H1 (cell line): ENCODE results near the gene PARD3. TPM values are rescaled to one million over a fixed set of nuclear protein-coding genes. Genes with fewer than 3 reads are reported as not detected.

ENCODE experiments used
- CTCF ChIA-PET: fragments of 300-600 bp; sonication (Branson Sonifier 250); formaldehyde crosslinking; loops from one replicate; lab custom pipeline; 2021; ENCODE audit not compliant: partially characterized antibody; lab: Charles Lee
- POLR2A ChIA-PET: fragments of 300-600 bp; sonication (Branson Sonifier 250); formaldehyde crosslinking; loops from one replicate; lab custom pipeline; 2021; ENCODE audit warnings: inconsistent platforms; ENCODE audit not compliant: partially characterized antibody; lab: Charles Lee
- DNase-seq, 2 experiments: peaks; one replicate each; pipeline versions ENCODE4 v3.0.0 to v3.0.0-alpha.2; 2010 to 2022; ENCODE audit warnings: low spot score in 2 of 2, low read depth in 1 of 2, mixed read lengths in 1 of 2
- FAIRE-seq: peaks from 2 replicates; lab custom pipeline; 2011; peaks lifted over from hg19 to GRCh38; lab: Jason Lieb, UNC
- H2AFZ ChIP-seq: 2 replicates; pipeline ENCODE4 v1.8.1; 2012; ENCODE audit warnings: low read length, inconsistent platforms
- H2AK5ac ChIP-seq: 2 replicates; pipeline ENCODE4 v1.6.1; 2013; ENCODE audit warnings: low read depth, low read length
- H2BK120ac ChIP-seq: replicated peaks from 2 replicates; pipeline ENCODE3; 2013; ENCODE audit warnings: low read depth, low read length, inconsistent platforms
- H2BK12ac ChIP-seq: 2 replicates; pipeline ENCODE4 v1.6.1; 2013; ENCODE audit warnings: low read depth, low read length
- H2BK15ac ChIP-seq: 2 replicates; pipeline ENCODE4 v1.6.1; 2013; ENCODE audit warnings: low read length
- H2BK20ac ChIP-seq: 2 replicates; pipeline ENCODE4 v1.6.1; 2013; ENCODE audit warnings: low read length
- H2BK5ac ChIP-seq: 2 replicates; pipeline ENCODE4 v1.6.1; 2013; ENCODE audit warnings: low read depth, low read length
- H3K14ac ChIP-seq: 2 replicates; pipeline ENCODE4 v1.6.1; 2013; ENCODE audit warnings: inconsistent platforms; ENCODE audit not compliant: insufficient read length
- H3K18ac ChIP-seq: 2 replicates; pipeline ENCODE4 v1.6.1; 2013; ENCODE audit warnings: low read length; ENCODE audit errors: extremely low read depth
- H3K23ac ChIP-seq: 2 replicates; pipeline ENCODE4 v1.6.1; 2013; ENCODE audit warnings: inconsistent platforms; ENCODE audit not compliant: insufficient read length
- H3K23me2 ChIP-seq: 2 replicates; pipeline ENCODE4 v1.6.1; 2013; ENCODE audit warnings: low read depth, low read length
- H3K27ac ChIP-seq: 2 replicates; pipeline ENCODE4 v1.6.1; 2011; ENCODE audit warnings: low read depth, low read length, inconsistent platforms
- H3K27me3 ChIP-seq, 4 experiments: replicated peaks in 1 of 4; 1 replicate in 1 of 4; 2 replicates in 3 of 4; pipeline versions ENCODE4 v1.6.1 to v1.8.1; 2011 to 2013; ENCODE audit warnings: low read length in 3 of 4, mild to moderate bottlenecking in 3 of 4, inconsistent platforms in 2 of 4, mixed read lengths in 2 of 4, moderate library complexity in 1 of 4; ENCODE audit not compliant: control insufficient read depth in 3 of 4, insufficient read depth in 3 of 4; ENCODE audit errors: extremely low read depth in 1 of 4
- H3K36me3 ChIP-seq, 4 experiments: 2 replicates each; pipeline versions ENCODE4 v1.6.1 to v1.8.1; 2011 to 2013; ENCODE audit warnings: mild to moderate bottlenecking in 4 of 4, low read length in 3 of 4, moderate library complexity in 2 of 4, control low read depth in 1 of 4, inconsistent platforms in 1 of 4; ENCODE audit not compliant: insufficient read depth in 4 of 4, control insufficient read depth in 2 of 4
- H3K4ac ChIP-seq: replicated peaks from 2 replicates; pipeline ENCODE3; 2013; ENCODE audit warnings: low read length, low read depth, mixed read lengths, inconsistent platforms; ENCODE audit not compliant: insufficient read length
- H3K4me1 ChIP-seq, 4 experiments: replicated peaks in 1 of 4; 1 replicate in 1 of 4; 2 replicates in 3 of 4; pipeline versions ENCODE4 v1.6.1 to v1.8.1; 2011 to 2013; ENCODE audit warnings: low read length in 3 of 4, inconsistent platforms in 2 of 4, mixed read lengths in 1 of 4; ENCODE audit not compliant: insufficient read depth in 4 of 4, control insufficient read depth in 3 of 4
- H3K4me2 ChIP-seq, 2 experiments: 2 replicates each; pipeline versions ENCODE4 v1.6.1 to v1.8.1; 2011 to 2013; ENCODE audit warnings: low read depth in 2 of 2, low read length in 2 of 2, control low read depth in 1 of 2, inconsistent platforms in 1 of 2, mild to moderate bottlenecking in 1 of 2; ENCODE audit not compliant: insufficient read depth in 1 of 2
- H3K4me3 ChIP-seq, 4 experiments: fragments of 200-600, 300-600 bp in 1 of 4; sonication (generic), shearing (Covaris generic), sonication (Bioruptor Twin) in 1 of 4; 2 replicates each; pipeline versions ENCODE4 v1.5.1 to v1.8.1; 2011 to 2016; ENCODE audit warnings: low read length in 4 of 4, low read depth in 3 of 4, control low read depth in 2 of 4, inconsistent platforms in 2 of 4, mild to moderate bottlenecking in 2 of 4, mixed read lengths in 1 of 4, moderate library complexity in 1 of 4; ENCODE audit not compliant: insufficient read depth in 2 of 4; ENCODE audit errors: extremely low read depth in 1 of 4
- H3K56ac ChIP-seq: replicated peaks from 2 replicates; pipeline ENCODE3; 2013; ENCODE audit warnings: low read depth, mild to moderate bottlenecking, mixed read lengths, low read length, inconsistent platforms; ENCODE audit not compliant: insufficient read length
- H3K79me1 ChIP-seq: 2 replicates; pipeline ENCODE4 v1.6.1; 2013; ENCODE audit warnings: low read depth, low read length, control low read depth
- H3K79me2 ChIP-seq, 2 experiments: 2 replicates each; pipeline versions ENCODE4 v1.6.1 to v1.8.1; 2012 to 2013; ENCODE audit warnings: low read length in 2 of 2, mild to moderate bottlenecking in 2 of 2, inconsistent platforms in 1 of 2; ENCODE audit not compliant: insufficient read depth in 2 of 2, control insufficient read depth in 1 of 2
- H3K9ac ChIP-seq, 4 experiments: replicated peaks in 1 of 4; 1 replicate in 1 of 4; 2 replicates in 3 of 4; pipeline versions ENCODE4 v1.6.1 to v1.8.1; 2011 to 2013; ENCODE audit warnings: low read depth in 3 of 4, low read length in 3 of 4, control low read depth in 2 of 4, mild to moderate bottlenecking in 2 of 4, moderate library complexity in 2 of 4, inconsistent platforms in 1 of 4; ENCODE audit errors: extremely low read depth in 1 of 4
- H3K9me3 ChIP-seq, 2 experiments: 2 replicates each; pipeline versions ENCODE4 v1.6.1 to v1.8.1; 2012 to 2013; ENCODE audit warnings: mild to moderate bottlenecking in 2 of 2, moderate library complexity in 2 of 2, control low read depth in 1 of 2, inconsistent platforms in 1 of 2, low read depth in 1 of 2, low read length in 1 of 2, mixed read lengths in 1 of 2; ENCODE audit not compliant: insufficient read depth in 2 of 2
- H4K20me1 ChIP-seq, 2 experiments: replicated peaks in 1 of 2; 2 replicates each; pipeline versions ENCODE3 to v1.8.1; 2011 to 2013; ENCODE audit warnings: inconsistent platforms in 2 of 2, low read length in 2 of 2, mild to moderate bottlenecking in 1 of 2; ENCODE audit not compliant: insufficient read depth in 2 of 2, control insufficient read depth in 1 of 2
- H4K5ac ChIP-seq: 2 replicates; pipeline ENCODE4 v1.6.1; 2013; ENCODE audit warnings: low read length, low read depth, mixed read lengths, inconsistent platforms; ENCODE audit not compliant: insufficient read length
- H4K8ac ChIP-seq: 2 replicates; pipeline ENCODE4 v1.8.0; 2013; ENCODE audit warnings: mild to moderate bottlenecking, moderate library complexity, low read length, inconsistent platforms; ENCODE audit not compliant: insufficient read depth; ENCODE audit errors: extremely low read depth
- H4K91ac ChIP-seq: replicated peaks from 2 replicates; pipeline ENCODE3; 2013; ENCODE audit warnings: low read length, mixed read lengths, inconsistent platforms; ENCODE audit not compliant: insufficient read length
- BACH1 ChIP-seq: IDR thresholded peaks from 2 replicates; pipeline ENCODE4 v1.6.1; 2012; ENCODE audit warnings: low read length, improper control_type of control experiment
- CBX8 ChIP-seq: fragments of 300-800, 300-1000 bp; sonication (generic); IDR thresholded peaks from 2 replicates; pipeline ENCODE4 v1.7.1; 2016; ENCODE audit warnings: low read depth, low read length, borderline replicate concordance
- EZH2 ChIP-seq: fragments of 200-600 bp; sonication (generic); IDR thresholded peaks from 2 replicates; pipeline ENCODE4 v1.7.1; 2012; ENCODE audit warnings: low read depth, mild to moderate bottlenecking, moderate library complexity, low read length, inconsistent platforms; ENCODE audit not compliant: severe bottlenecking
- MAX ChIP-seq: IDR thresholded peaks from 2 replicates; pipeline ENCODE4 v1.6.1; 2012; ENCODE audit warnings: inconsistent platforms
- NANOG ChIP-seq: IDR thresholded peaks from 2 replicates; pipeline ENCODE4 v1.6.1; 2011; ENCODE audit warnings: low read length, low read depth, mild to moderate bottlenecking, inconsistent platforms; ENCODE audit not compliant: insufficient read depth, poor library complexity, severe bottlenecking
- NRF1 ChIP-seq: IDR thresholded peaks from 2 replicates; pipeline ENCODE4 v1.6.1; 2011; ENCODE audit warnings: mild to moderate bottlenecking, low read depth, low read length, improper control_type of control experiment
- POLR2AphosphoS5 ChIP-seq: IDR thresholded peaks from 2 replicates; pipeline ENCODE4 v1.6.1; 2011; ENCODE audit warnings: low read depth, low read length
- SP2 ChIP-seq: IDR thresholded peaks from 2 replicates; pipeline ENCODE4 v1.6.1; 2012; ENCODE audit warnings: mild to moderate bottlenecking, low read length, inconsistent platforms
- TAF7 ChIP-seq: optimal IDR thresholded peaks from 2 replicates; pipeline ENCODE3; 2011; ENCODE audit warnings: low read depth, mild to moderate bottlenecking, inconsistent platforms, low read length, moderate library complexity, borderline replicate concordance
- WGBS, 2 experiments: shearing (Covaris generic) in 1 of 2; methylation state at CpG; one replicate each; pipeline versions ENCODE4 v1.1.6 to v1.1.7; 2013 to 2015; ENCODE audit warnings: low lambda C conversion rate in 2 of 2, mixed read lengths in 2 of 2, inconsistent platforms in 1 of 2, low coverage in 1 of 2, missing lambda C conversion rate in 1 of 2; ENCODE audit not compliant: insufficient replicate concordance in 2 of 2, insufficient coverage in 1 of 2, insufficient read length in 1 of 2; ENCODE audit errors: extremely low coverage in 1 of 2, missing lambda C conversion rate in 1 of 2; 5-methylcytosine and 5-hydroxymethylcytosine counted together
- polyA plus RNA-seq, 7 experiments: library from polyadenylated mRNA; depleted of rRNA in 3 of 7; stranded (reverse) in 5 of 7; unstranded in 2 of 7; fragments of >200 nt in 5 of 7; fragments of 200-250 nt in 2 of 7; gene quantifications; 1 replicate in 5 of 7; 2 replicates in 1 of 7; 4 replicates in 1 of 7; pipeline versions ENCODE4 v1.2.1 to v1.2.3, GENCODE V29; 2011 to 2013; ENCODE audit warnings: missing spikeins in 2 of 7, mixed read lengths in 2 of 7
- total RNA-seq: library from RNA; stranded (reverse); fragmentation: NEBNext Ultra II Directional; extraction: Animal tissue kit (Norgen Biotek cat#: 25700); gene quantifications from 2 replicates; pipeline ENCODE4 v1.2.1, GENCODE V29; 2021
- TF ChIP-seq, protein P1 (sequence below): IDR thresholded peaks from 2 replicates; pipeline ENCODE4 v1.6.1; 2011; ENCODE audit warnings: low read depth, mild to moderate bottlenecking, low read length; ENCODE audit not compliant: insufficient read depth

The PARD3 gene
- total and polyA plus RNA-seq, 2 of the 8 experiments (the other 6 are each of a cell fraction or from before 2014, with no cell fraction given) = 19.7 to 49.1 TPM

DNA sequence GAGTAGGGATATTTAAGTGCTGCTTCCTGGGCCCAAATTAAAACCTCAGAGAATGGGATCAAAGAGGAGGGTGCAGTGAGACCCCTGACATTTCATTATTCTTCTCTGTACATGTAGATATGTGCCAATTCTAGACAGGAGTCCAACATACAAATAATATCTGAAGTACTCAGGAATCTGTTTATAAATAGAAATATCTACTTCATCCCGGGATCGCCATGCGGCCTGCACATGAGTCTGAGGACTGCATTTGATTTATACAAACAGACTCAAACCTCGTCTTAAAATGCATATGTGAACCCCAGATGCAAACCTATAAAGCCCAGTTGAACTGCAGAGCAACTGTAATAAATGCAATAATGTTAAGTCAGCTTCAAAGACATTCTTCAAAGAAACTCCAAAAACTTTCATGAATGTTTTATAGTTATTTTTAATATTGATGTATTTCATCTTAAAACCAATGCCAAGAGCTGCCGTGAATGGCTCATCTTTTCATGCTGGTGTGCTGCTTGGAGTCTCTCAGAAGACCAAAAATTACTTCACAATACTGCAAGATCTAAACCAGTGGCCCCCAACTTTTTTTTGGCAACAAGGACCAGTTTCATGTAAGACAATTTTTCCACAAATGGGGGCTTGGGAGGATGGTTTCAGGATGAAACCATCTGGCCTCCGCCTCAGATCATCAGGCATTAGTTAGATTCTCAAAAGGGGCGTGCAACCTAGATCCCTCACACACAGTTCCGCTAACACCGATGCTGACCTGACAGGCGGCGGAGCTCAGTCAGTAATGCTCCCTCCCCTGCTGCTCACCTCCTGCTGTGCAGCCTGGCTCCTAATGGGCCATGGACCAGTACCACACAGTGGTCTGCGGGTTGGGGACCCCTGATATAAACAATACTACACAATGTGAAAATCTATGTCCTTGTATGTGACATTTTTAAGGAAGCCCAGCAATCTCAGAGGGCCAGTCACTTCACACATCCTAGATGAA, 166.9 kb downstream of the PARD3 start:
- no peaks in the 10 kb centered on the region for H3K27me3 ChIP-seq
- H3K4me3 ChIP-seq = no peak overlapping the region
- no peak overlapping the region for H4K91ac ChIP-seq
- no peak overlapping the region for H4K5ac ChIP-seq
- FAIRE-seq = no peak
- H2BK5ac ChIP-seq = no peak overlapping the region
- no peak overlapping the region for H3K56ac ChIP-seq
- H3K79me2 ChIP-seq = peaks cover 0 to 84% of the 10 kb centered on the region in 2 experiments; a peak in 2 of 4 replicates
- H2BK15ac ChIP-seq = no peak overlapping the region
- H3K9ac ChIP-seq = no peak overlapping the region
- H3K23ac ChIP-seq = no peak overlapping the region
- H3K79me1 ChIP-seq = peaks cover 12% of the 10 kb centered on the region
- H3K18ac ChIP-seq = no peak overlapping the region
- H2BK12ac ChIP-seq = no peak overlapping the region
- no peak overlapping the region for H4K8ac ChIP-seq
- DNase-seq = no peak
- 89% methylated on average over 12 of the region's 12 CpGs; no CpG with 5 or more reads in 1 of the 2 experiments for WGBS, 2 experiments
- H3K36me3 ChIP-seq = no peaks in the 10 kb centered on the region
- ChIA-PET CTCF (interaction anchor here (0.5 to 5.0 kb wide), 6 partner anchors 10 to 1223 kb away, joined by 3 to 26 read pairs (median 3); no protein-coding TSS in a partner anchor), POLR2A (no interaction called here)
- no peak overlapping the region for H2AFZ ChIP-seq
- H3K4me1 ChIP-seq = peaks cover 8 to 25% (median 20%) of the 10 kb centered on the region in 4 experiments
- H3K23me2 ChIP-seq = no peaks in the 10 kb centered on the region
- H3K27ac ChIP-seq = no peak overlapping the region
- no peak overlapping the region for H3K4ac ChIP-seq
- H2BK20ac ChIP-seq = no peak overlapping the region
- H2AK5ac ChIP-seq = no peak overlapping the region
- H3K14ac ChIP-seq = no peak overlapping the region
- H4K20me1 ChIP-seq = peaks cover 0 to 2% of the 10 kb centered on the region in 2 experiments
- no peak overlapping the region for H3K4me2 ChIP-seq
- no peak overlapping the region for H2BK120ac ChIP-seq
- no peaks in the 10 kb centered on the region for H3K9me3 ChIP-seq
- TF ChIP-seq NRF1 = no peak
- no peak for TF ChIP-seq TAF7
- no peak for TF ChIP-seq SP2
- TF ChIP-seq CBX8 = no peak
- TF ChIP-seq EZH2 = no peak
- no peak for TF ChIP-seq MAX
- TF ChIP-seq BACH1 = no peak
- TF ChIP-seq, protein P1, sequence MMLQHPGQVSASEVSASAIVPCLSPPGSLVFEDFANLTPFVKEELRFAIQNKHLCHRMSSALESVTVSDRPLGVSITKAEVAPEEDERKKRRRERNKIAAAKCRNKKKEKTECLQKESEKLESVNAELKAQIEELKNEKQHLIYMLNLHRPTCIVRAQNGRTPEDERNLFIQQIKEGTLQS = no peak
- no peak for TF ChIP-seq POLR2AphosphoS5
- TF ChIP-seq NANOG = no peak
